ENCODE data around the gene ADCY6. TPM values are rescaled to one million over a fixed set of nuclear protein-coding genes. Genes with fewer than 3 reads are reported as not detected.

ADCY6 gene
- total and polyA plus RNA-seq, 2 of the 4 experiments (the other 2 are of a cell fraction), result 18.5 to 34.4 TPM

DNA sequence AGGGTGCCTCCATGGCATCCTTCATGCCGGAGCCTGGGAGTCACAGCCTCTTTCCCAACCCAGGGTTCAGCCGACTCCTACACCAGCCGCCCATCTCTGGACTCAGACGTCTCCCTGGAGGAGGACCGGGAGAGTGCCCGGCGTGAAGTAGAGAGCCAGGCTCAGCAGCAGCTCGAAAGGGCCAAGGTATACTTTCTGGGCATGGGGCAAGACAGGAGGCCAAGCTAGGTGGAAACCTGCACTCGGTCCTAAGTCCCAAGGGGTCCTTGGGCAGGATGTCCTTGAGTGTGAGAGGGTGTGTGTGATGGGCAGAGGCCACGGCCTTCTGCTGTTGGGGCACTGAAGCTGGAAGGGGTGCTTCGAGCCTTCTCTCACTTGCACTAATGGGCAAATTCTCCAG lies 34.4 kb upstream of the ADCY6 start:
- no peak overlapping the region for H3K23ac ChIP-seq (ENCODE audit: low read depth, low read length)
- WGBS, 2 experiments (ENCODE audit: extremely low coverage in 2 of 2, insufficient read length in 1 of 2), result 98% methylated on average over 9 of the region's 11 CpGs; no CpG with 5 or more reads in 1 of the 2 experiments
- H3K4ac ChIP-seq (ENCODE audit: low read depth, low read length), result no peak overlapping the region
- H2AK9ac ChIP-seq (replicated peaks; ENCODE audit: low read depth, low read length, poor library complexity), result peak overlapping the region; percentile 30
- ChIA-PET CTCF (interaction anchor here (0.6 kb wide), 1 partner anchor 1605 kb away, joined by 4 read pairs; no protein-coding TSS in a partner anchor), POLR2A (ENCODE audit: unreplicated experiment) (no interaction called here)
- H4K91ac ChIP-seq (ENCODE audit: insufficient read depth, low read depth, low read length), result no peak overlapping the region
- no peak overlapping the region for H2BK120ac ChIP-seq (ENCODE audit: low read depth, low read length)
- TF ChIP-seq, protein P1, sequence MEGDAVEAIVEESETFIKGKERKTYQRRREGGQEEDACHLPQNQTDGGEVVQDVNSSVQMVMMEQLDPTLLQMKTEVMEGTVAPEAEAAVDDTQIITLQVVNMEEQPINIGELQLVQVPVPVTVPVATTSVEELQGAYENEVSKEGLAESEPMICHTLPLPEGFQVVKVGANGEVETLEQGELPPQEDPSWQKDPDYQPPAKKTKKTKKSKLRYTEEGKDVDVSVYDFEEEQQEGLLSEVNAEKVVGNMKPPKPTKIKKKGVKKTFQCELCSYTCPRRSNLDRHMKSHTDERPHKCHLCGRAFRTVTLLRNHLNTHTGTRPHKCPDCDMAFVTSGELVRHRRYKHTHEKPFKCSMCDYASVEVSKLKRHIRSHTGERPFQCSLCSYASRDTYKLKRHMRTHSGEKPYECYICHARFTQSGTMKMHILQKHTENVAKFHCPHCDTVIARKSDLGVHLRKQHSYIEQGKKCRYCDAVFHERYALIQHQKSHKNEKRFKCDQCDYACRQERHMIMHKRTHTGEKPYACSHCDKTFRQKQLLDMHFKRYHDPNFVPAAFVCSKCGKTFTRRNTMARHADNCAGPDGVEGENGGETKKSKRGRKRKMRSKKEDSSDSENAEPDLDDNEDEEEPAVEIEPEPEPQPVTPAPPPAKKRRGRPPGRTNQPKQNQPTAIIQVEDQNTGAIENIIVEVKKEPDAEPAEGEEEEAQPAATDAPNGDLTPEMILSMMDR (conservative IDR thresholded peaks at IDR 0.05; ENCODE audit: low read depth, low read length), result no peak
- no peak for TF ChIP-seq MAFK (IDR thresholded peaks at IDR 0.05; ENCODE audit: low read depth, low read length)
- TF ChIP-seq RFX5 (IDR thresholded peaks at IDR 0.05; ENCODE audit: low read depth, low read length), result no peak
- TF ChIP-seq USF2 (IDR thresholded peaks at IDR 0.05; ENCODE audit: low read depth, low read length), result no peak
- TF ChIP-seq POLR2A (IDR thresholded peaks at IDR 0.05; ENCODE audit: low read depth, low read length), result no peak
- no peak for TF ChIP-seq RAD21 (IDR thresholded peaks at IDR 0.05; ENCODE audit: low read length)
- no peak for TF ChIP-seq BHLHE40 (IDR thresholded peaks at IDR 0.05; ENCODE audit: low read depth, low read length)
- TF ChIP-seq CHD1 (IDR thresholded peaks at IDR 0.05; ENCODE audit: low read depth, low read length), result no peak
- TF ChIP-seq CEBPB (IDR thresholded peaks at IDR 0.05; ENCODE audit: low read depth, low read length), result no peak
- no peak for TF ChIP-seq FOS (IDR thresholded peaks at IDR 0.05; ENCODE audit: low read depth, low read length)
- no peak overlapping the region for H2BK20ac ChIP-seq (ENCODE audit: low read depth, low read length)
- H3K4me3 ChIP-seq (ENCODE audit: insufficient read depth, low read depth, low read length), result no peak overlapping the region
- H3K4me1 ChIP-seq (ENCODE audit: control insufficient read depth, insufficient read depth, low read length), result peaks cover 10% of the 10 kb centered on the region
- no peak overlapping the region for H4K5ac ChIP-seq (ENCODE audit: low read depth, low read length)
- H3K9ac ChIP-seq (ENCODE audit: low read depth, low read length), result no peak overlapping the region
- no peak overlapping the region for H3K4me2 ChIP-seq (ENCODE audit: low read depth, low read length)
- H3K79me1 ChIP-seq (ENCODE audit: low read depth in 1 of 2, low read length in 2 of 2), result peaks cover 27 to 48% of the 10 kb centered on the region in 2 experiments
- intact Hi-C loops (cut with micrococcal nuclease), result no loop called here
- no peak overlapping the region for H3K27ac ChIP-seq (ENCODE audit: insufficient read depth, low read length)
- ATAC-seq (ENCODE audit: low read depth), result no peak
- no peak overlapping the region for H3K18ac ChIP-seq (ENCODE audit: low read depth, low read length)
- H2AFZ ChIP-seq (replicated peaks; ENCODE audit: low read length, poor library complexity), result no peak overlapping the region
- DNase-seq, result no peak
- H2BK5ac ChIP-seq (ENCODE audit: low read depth, low read length, poor library complexity, severe bottlenecking), result no peak overlapping the region
- in situ Hi-C loops (cut with MboI; ENCODE audit: low sequenced_read_pairs), result no loop called here
- H3K14ac ChIP-seq (replicated peaks; ENCODE audit: low read depth, low read length), result no peak overlapping the region
- no peak overlapping the region for H2AK5ac ChIP-seq (ENCODE audit: low read depth, low read length)
- dilution Hi-C loops (cut with HindIII; ENCODE audit: low sequenced_read_pairs, unreplicated experiment), result no loop called here
- H3K9me3 ChIP-seq (ENCODE audit: control insufficient read depth, insufficient read depth, low read length), result no peaks in the 10 kb centered on the region
- peaks cover 21% of the 10 kb centered on the region for H4K20me1 ChIP-seq (ENCODE audit: insufficient read depth, low read length)
- no peak overlapping the region for H4K8ac ChIP-seq (ENCODE audit: low read depth in 2 of 2, low read length in 2 of 2)
- peaks cover 51% of the 10 kb centered on the region for H3K36me3 ChIP-seq (ENCODE audit: control insufficient read depth, insufficient read depth, low read length)
- H3K9me1 ChIP-seq (ENCODE audit: insufficient read depth, low read length), result peaks cover 9% of the 10 kb centered on the region
- no peak overlapping the region for H3K56ac ChIP-seq (ENCODE audit: extremely low read depth, insufficient read depth, low read length)
- no peaks in the 10 kb centered on the region for H3K27me3 ChIP-seq (ENCODE audit: control insufficient read depth, insufficient read depth, low read length)
- BruUV-seq (replicated peaks), result no TSS peak
- no peak overlapping the region for H2BK15ac ChIP-seq (ENCODE audit: low read depth, low read length)

Measured in IMR-90 (cell line).